D721Med (cell line): ENCODE results near the gene SRRD.
A peak's percentile ranks its signal among the peaks of the same experiment; 100 is the strongest.

Experiments
- DNase-seq: peaks from one replicate; pipeline ENCODE4 v3.0.0; 2011; ENCODE audit warnings: low spot score; ENCODE audit not compliant: insufficient read length
- FAIRE-seq: peaks from 2 replicates; lab custom pipeline; 2011; peaks lifted over from hg19 to GRCh38; lab: Jason Lieb, UNC
- CTCF ChIP-seq: IDR thresholded peaks from 2 replicates; pipeline ENCODE4 v1.5.1; 2012; ENCODE audit warnings: mild to moderate bottlenecking, control low read depth; ENCODE audit not compliant: insufficient read depth; ENCODE audit errors: missing control alignments

SRRD gene

DNA sequence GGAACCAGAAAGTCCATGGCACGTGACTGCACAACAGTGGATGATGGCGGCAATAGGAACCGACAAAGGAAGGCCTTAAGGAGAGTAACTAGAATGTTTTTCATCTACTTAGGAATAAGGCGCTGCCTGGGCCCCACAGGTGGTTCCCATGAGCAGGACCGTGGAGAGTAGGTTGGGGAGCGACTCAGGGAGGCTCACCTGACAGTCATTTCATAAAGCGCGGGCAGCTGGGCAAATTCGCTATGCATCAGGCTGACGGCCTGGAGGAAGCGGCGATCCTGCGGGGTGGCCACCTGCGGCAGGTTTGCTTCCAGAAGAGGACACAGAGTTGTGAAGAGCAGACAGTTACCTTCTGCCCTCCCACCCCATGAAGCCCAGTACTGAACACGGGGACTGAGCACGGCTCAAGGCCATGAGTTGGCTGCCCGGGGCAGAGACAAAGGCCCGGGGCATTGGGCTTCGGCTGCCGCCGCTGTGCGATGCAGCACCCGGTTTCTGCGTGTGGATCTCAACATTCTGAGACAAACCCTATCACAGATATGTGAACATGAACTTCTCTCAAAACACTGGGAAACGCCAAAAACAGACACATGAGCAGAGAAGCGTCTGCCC, 25.9 kb upstream of the SRRD start:
- no peak for TF ChIP-seq CTCF
- FAIRE-seq (no peak), DNase-seq (no peak)

GRCh38 chr22:26460202-26460601, 23.5 kb upstream of the SRRD start:
- TF ChIP-seq CTCF: no peak
- FAIRE-seq: no peak
- DNase-seq: no peak

DNA sequence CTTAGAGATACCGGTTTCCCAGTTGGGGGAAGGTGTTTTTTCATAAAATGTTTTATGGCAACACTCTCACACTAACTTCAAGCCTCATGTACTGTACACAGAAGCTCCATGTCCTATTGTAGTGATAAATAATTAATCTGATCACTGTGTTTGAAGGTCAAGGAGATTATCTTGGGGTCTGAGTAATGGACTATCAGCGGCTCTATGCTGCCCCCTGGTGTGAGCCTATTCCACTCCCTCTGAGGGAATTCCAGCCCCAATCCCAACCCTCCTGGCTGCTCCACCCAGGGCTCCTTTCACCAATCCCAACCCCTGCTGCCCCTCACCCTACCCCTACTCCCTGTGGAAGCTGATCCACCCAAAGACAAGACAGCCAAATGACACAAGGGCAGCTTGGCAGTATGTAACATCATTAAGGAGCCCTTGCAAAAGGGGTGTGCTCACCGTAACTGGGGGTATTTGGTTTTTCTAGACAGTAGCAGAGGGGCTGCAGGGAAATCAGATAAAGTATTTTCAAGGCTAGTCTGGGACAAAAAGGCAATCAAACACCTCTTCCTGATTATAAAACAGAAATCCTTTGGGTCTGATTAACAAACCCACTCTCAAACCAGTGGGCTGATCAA, 22.4 kb upstream of the SRRD start:
- peak; percentile 78 for TF ChIP-seq CTCF
- no peak for FAIRE-seq
- DNase-seq: no peak

- FAIRE-seq: no peak
- DNase-seq: no peak
- TF ChIP-seq CTCF: no peak
Measured at GRCh38 chr22:26462051-26462450, 21.6 kb upstream of the SRRD start.

DNA sequence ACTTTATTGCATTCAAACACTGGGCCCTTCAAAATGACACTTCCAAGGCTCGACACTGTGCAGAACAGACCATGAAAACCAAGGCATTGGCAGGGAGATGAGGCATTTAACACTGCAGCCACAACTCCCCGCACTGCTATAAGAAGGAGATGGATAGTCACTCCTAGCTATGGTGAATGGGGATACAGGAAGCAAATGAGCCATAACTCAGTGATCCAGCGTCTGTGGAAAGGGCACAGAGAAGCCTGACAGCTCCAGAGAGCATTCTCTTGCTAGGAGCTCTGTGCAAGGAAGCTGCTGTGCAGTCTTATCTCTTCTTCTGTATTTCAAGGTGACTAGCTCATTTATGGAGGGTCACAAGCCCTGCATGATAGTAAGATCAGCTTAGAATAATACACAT, 21.0 kb upstream of the SRRD start:
- FAIRE-seq: no peak

GRCh38 chr22:26463101-26463661, 20.5 kb upstream of the SRRD start:
- no peak for TF ChIP-seq CTCF
- DNase-seq (no peak), FAIRE-seq (no peak)

More for the DNA sequence above, 21.0 kb upstream of the SRRD start:
- no peak for DNase-seq
- TF ChIP-seq CTCF: no peak

GRCh38 chr22:26463688-26464087, 20.0 kb upstream of the SRRD start:
- DNase-seq: no peak
- no peak for TF ChIP-seq CTCF
- no peak for FAIRE-seq
